Left colon (tissue), 2 donors: ENCODE data around the gene PTPA. TPM values are rescaled to one million over a fixed set of nuclear protein-coding genes. Genes with fewer than 3 reads are reported as not detected.
A peak's percentile ranks its signal among the peaks of the same experiment; 100 is the strongest.
"Not testable (repeated sequence)": the region's sequence is repeated elsewhere in the genome, so short reads cannot be mapped to it uniquely, and the experiment has no call there.

ENCODE experiments used
- ATAC-seq: fragments of 200-7000 bp; cut with Tn5 transposase; one replicate; pipeline ENCODE4 v1.9.1; 2020; ENCODE audit warnings: mild to moderate bottlenecking, moderate library complexity
- DNase-seq, 2 donors: peaks; one replicate each; pipeline ENCODE4 v3.0.0-alpha.2; 2020
- intact Hi-C, 2 donors: fragments of 100-400 bp; cut with DNase I in 1 of 2; cut with micrococcal nuclease in 1 of 2; formaldehyde crosslinking; loops; one replicate each; pipeline versions ENCODE4 v1.11.2 to v1.14.0; 2022; cut with DNase I, micrococcal nuclease
- total RNA-seq, 2 donors: library from RNA; stranded (reverse); fragmentation: NEBNext Ultra II Directional; extraction: Animal tissue kit (Norgen Biotek cat#: 25700); gene quantifications; one replicate each; pipeline ENCODE4 v1.2.1, GENCODE V29; 2021
- donor health status: DM: no; HTN: no; CAD: no.
- donor health status: DM: yes; HTN: yes; CAD: no.

PTPA gene
- total RNA-seq, 2 donors from 2014 or later: 90.8 to 91.9 TPM

GRCh38 chr9:129130271-129130670 lies 19.1 kb downstream of the PTPA start:
- intact Hi-C loops, ATAC-seq, DNase-seq: not testable (repeated sequence)

- ATAC-seq (no peak), DNase-seq (no peak)
- intact Hi-C loops: no loop called here
Measured at GRCh38 chr9:129130791-129131190, 19.6 kb downstream of the PTPA start.

DNA sequence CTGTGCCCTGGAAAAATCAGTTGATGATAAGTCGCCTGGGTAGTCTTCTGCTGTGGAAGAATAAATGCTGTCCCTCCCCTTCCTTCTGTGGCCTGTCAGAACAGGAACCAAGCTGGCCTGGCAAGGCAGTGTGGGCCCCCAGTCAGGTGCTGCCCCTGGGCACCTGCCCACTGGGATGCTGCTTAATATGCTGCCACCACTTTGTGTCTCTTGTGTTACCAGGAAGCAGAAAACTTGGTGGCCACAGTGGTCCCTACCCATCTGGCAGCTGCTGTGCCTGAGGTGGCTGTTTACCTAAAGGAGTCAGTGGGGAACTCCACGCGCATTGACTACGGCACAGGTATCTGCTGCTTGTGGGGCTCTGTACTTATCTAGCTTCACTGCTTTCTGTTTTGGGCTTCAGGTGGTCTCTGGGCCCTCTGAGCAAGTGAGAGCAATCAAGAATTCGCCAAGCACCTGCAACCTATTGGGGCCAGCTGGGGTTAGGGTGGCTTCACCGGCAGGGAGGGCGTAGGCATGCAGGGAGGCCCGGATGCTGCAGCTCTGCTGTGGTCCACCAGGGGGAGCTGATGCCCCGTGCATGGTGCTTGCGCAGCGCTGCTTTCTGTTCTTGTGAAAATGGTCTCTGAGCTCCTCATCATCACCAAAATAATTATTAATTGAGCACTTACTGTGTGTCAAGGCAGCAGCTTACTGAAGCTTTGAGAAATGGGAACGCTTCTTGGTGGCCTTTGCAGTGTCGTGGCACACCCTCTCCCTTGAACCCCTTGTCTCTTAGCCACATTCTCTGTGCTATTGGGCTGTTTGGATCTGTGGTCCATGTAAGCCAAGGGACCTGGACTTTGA lies 20.3 kb downstream of the PTPA start:
- peak in 1 of 2 donors; percentile 79 for DNase-seq
- peak; percentile 93 for ATAC-seq
- intact Hi-C loops: no loop called here

- intact Hi-C loops: no loop called here
- DNase-seq: no peak
- no peak for ATAC-seq
Measured at GRCh38 chr9:129133082-129133481, 21.9 kb downstream of the PTPA start.

DNA sequence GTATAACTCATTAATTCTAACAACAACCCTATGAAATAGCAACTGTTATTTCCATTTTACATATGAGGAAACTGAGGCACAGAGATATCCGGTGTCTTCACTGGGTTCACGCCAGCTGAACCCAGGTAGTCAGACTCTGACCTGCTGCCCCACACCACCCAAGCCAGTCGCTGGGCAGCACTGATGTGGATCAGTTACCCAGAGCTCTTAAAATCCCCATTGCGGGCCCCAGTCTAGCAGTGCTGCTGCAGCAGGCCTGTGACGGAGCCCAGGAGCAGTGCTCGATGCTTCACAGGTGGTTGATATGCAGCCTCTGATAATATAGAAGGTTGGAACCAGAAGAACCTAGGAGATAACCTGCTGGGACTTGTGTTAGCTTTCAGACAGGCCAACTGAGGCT lies 24.3 kb downstream of the PTPA start:
- no peak for ATAC-seq
- intact Hi-C loops: loop anchor here (5.0 kb wide), 1 partner anchor 477 kb away; no protein-coding TSS in a partner anchor
- no peak for DNase-seq

GRCh38 chr9:129136446-129137035 lies 25.3 kb downstream of the PTPA start:
- ATAC-seq (no peak), DNase-seq (no peak)

DNA sequence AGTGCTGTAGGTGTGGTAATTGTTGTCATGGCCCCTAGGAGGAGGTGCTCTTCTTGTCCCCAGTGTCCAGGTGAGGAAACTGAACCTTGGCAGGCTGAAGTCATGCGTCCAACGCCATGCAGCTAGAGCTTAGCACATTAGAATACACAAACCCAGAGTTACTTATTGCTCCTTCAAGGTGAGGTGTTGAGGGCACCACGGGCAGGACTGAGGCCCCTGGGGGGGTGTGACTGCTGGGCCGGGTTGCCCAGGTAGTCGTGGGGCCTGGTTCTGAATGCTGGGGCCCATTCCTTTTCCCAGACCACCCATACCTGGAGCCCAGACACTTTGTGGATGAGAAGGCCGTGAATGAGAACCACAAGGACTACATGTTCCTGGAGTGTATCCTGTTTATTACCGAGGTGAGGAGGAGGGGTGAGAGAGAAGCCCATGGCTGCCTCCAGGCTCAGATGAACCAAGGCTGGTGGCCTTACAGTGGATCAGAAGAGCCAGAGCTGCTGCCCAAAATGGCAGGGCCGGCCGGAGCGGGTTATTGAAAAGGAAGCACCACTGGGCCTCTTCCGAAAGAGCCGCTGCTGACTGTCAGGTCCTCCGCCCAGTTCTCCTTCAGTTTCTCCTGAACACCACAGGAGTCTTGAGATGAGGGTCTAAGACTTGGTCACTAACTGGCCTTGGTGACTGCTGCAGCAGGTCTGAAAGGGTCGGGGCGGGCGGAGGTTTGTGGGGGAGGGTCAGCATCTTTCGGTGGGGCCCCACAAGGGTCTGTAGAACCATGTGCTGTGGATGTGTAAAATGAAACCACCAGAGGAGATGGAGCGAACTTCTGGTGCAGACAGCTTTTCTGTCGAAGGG lies 26.3 kb downstream of the PTPA start:
- no peak for ATAC-seq
- intact Hi-C loops: loop anchor here (5.0 kb wide), 1 partner anchor 475 kb away; no protein-coding TSS in a partner anchor

More at GRCh38 chr9:129136446-129137035, 25.3 kb downstream of the PTPA start:
- intact Hi-C loops: loop anchor here (5.0 kb wide), 1 partner anchor 476 kb away; no protein-coding TSS in a partner anchor

GRCh38 chr9:129138144-129138462 lies 26.9 kb downstream of the PTPA start:
- intact Hi-C loops: loop anchor here (5.0 kb wide), 1 partner anchor 474 kb away; no protein-coding TSS in a partner anchor
- ATAC-seq (no peak), DNase-seq (no peak)

More for the DNA sequence above, 26.3 kb downstream of the PTPA start:
- DNase-seq: no peak

DNA sequence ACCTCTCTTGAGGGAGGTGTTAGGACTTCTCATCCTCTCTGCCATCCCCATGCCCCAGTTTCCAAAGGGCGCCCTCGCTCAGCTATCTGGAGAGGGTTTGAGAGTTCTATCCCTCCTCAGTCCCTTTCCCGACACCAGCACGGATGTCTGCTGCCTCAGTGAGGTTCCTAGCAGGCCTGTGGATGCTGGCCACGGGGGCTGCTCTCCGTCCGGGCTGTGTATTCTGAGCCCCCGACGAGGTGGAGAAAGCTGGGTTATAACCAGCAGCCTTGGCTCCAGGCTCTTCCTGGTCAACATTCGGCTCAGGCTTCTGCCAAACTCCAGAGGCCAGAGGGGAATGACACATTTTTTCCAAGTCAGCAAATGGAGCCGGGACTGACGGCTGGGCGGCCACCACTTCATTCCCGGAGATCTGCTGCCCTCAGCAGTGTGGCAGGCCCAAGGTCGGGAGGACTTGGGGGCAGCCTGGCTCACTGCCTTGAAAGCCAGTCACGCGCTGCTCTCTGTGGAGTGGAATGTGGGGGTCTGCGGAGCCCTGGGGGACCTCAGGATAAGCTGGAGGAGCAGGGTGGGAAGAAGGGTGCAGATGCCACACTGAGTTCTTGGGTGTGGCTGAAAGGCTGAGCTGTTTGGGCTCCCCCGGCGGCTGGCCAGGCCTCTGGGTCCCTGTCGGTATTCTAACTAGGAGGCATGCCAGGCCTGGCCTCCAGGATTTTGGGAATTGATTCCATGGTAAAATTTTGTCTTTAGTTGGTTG lies 27.4 kb downstream of the PTPA start:
- intact Hi-C loops: loop anchor here (5.0 kb wide), 1 partner anchor 474 kb away; no protein-coding TSS in a partner anchor
- ATAC-seq: no peak
- peak; percentile 28 to 37 for DNase-seq

- intact Hi-C loops: loop anchor here (5.0 kb wide), 1 partner anchor 473 kb away; no protein-coding TSS in a partner anchor
- ATAC-seq (peak; percentile 69), DNase-seq (peak; percentile 79 to 80)
Measured at GRCh38 chr9:129139233-129139992, 28.2 kb downstream of the PTPA start.

DNA sequence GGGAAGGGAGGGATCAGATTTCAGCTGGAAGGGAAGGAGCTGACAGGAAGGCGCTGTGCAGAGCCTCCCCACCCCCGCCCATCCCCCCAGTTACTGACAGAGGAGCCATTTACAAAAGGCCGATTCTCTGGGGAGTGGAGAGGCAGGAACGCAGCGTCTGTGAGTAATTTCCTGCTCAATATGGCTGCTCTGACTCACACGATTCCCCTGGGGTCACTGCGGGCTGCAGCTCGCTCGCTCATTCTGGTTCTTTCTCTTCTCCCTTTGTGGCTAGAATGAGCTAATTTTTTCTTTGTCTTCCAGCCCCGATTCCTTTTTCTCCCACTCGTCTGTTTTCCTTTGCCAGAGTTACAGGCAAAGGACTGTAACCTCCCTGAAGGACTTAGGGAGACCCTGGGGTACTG lies 28.8 kb downstream of the PTPA start:
- DNase-seq: peak; percentile 84 to 93
- intact Hi-C loops: loop anchor here (5.0 to 10.0 kb wide), 3 partner anchors 345 to 472 kb away; no protein-coding TSS in a partner anchor
- peak; percentile 80 for ATAC-seq

GRCh38 chr9:129140397-129141065 lies 29.3 kb downstream of the PTPA start:
- DNase-seq (peak; percentile 53 to 54), ATAC-seq (peak; percentile 55)
- intact Hi-C loops: loop anchor here (10.0 kb wide), 2 partner anchors 344 to 354 kb away; no protein-coding TSS in a partner anchor

- peak in 1 of 2 donors; percentile 63 for DNase-seq
- ATAC-seq: no peak
- intact Hi-C loops: loop anchor here (10.0 kb wide), 2 partner anchors 343 to 353 kb away; no protein-coding TSS in a partner anchor
Measured at GRCh38 chr9:129141066-129142041, 30.1 kb downstream of the PTPA start.

GRCh38 chr9:129142138-129142935 lies 31.1 kb downstream of the PTPA start:
- intact Hi-C loops: loop anchor here (10.0 kb wide), 2 partner anchors 342 to 352 kb away; no protein-coding TSS in a partner anchor
- DNase-seq: no peak
- no peak for ATAC-seq
